ENCODE measurements around the gene MAPKAPK3.
"Not testable (repeated sequence)": the region's sequence is repeated elsewhere in the genome, so short reads cannot be mapped to it uniquely, and the experiment has no call there.

MAPKAPK3 gene

GRCh38 chr3:50665081-50665840, 48.3 kb downstream of the MAPKAPK3 start:
- H3K36me3 Mint-ChIP-seq = no peaks in the 10 kb centered on the region
- H3K27me3 Mint-ChIP-seq = no peaks in the 10 kb centered on the region
- no peaks in the 10 kb centered on the region for H3K9me3 Mint-ChIP-seq
- H3K4me3 Mint-ChIP-seq = no peak overlapping the region
- H3K27ac Mint-ChIP-seq = no peak overlapping the region
- peaks cover 18% of the 10 kb centered on the region for H3K4me1 Mint-ChIP-seq

- H3K27me3 Mint-ChIP-seq, H3K9me3 Mint-ChIP-seq, H3K36me3 Mint-ChIP-seq, H3K4me3 Mint-ChIP-seq, H3K27ac Mint-ChIP-seq: not testable (repeated sequence)
- H3K4me1 Mint-ChIP-seq = peaks cover 18% of the 10 kb centered on the region
Observed at GRCh38 chr3:50665841-50666115, 48.8 kb downstream of the MAPKAPK3 start.

- no peak overlapping the region for H3K4me3 Mint-ChIP-seq
- no peaks in the 10 kb centered on the region for H3K27me3 Mint-ChIP-seq
- peaks cover 18% of the 10 kb centered on the region for H3K4me1 Mint-ChIP-seq
- H3K36me3 Mint-ChIP-seq = no peaks in the 10 kb centered on the region
- no peak overlapping the region for H3K27ac Mint-ChIP-seq
- no peaks in the 10 kb centered on the region for H3K9me3 Mint-ChIP-seq
Observed at GRCh38 chr3:50666837-50667236, 49.9 kb downstream of the MAPKAPK3 start.

- peaks cover 2% of the 10 kb centered on the region for H3K36me3 Mint-ChIP-seq
- H3K27me3 Mint-ChIP-seq = peaks cover 9% of the 10 kb centered on the region
- no peak overlapping the region for H3K27ac Mint-ChIP-seq
- H3K4me1 Mint-ChIP-seq = peaks cover 19% of the 10 kb centered on the region
- no peaks in the 10 kb centered on the region for H3K9me3 Mint-ChIP-seq
- H3K4me3 Mint-ChIP-seq = no peak overlapping the region
Observed at GRCh38 chr3:50671331-50671730, 54.4 kb downstream of the MAPKAPK3 start.

GRCh38 chr3:50672656-50673055, 55.7 kb downstream of the MAPKAPK3 start:
- Mint-ChIP-seq H3K4me3 (no peak overlapping the region), H3K4me1 (peaks cover 12% of the 10 kb centered on the region), H3K36me3 (peaks cover 2% of the 10 kb centered on the region), H3K27ac (no peak overlapping the region), H3K9me3 (no peaks in the 10 kb centered on the region), H3K27me3 (peaks cover 11% of the 10 kb centered on the region)

- Mint-ChIP-seq H3K9me3 (no peaks in the 10 kb centered on the region), H3K4me3 (peak overlapping the region; percentile 75), H3K36me3 (peaks cover 2% of the 10 kb centered on the region), H3K27me3 (peaks cover 14% of the 10 kb centered on the region), H3K27ac (no peak overlapping the region), H3K4me1 (peaks cover 12% of the 10 kb centered on the region)
Observed at GRCh38 chr3:50673931-50674330, 57.0 kb downstream of the MAPKAPK3 start.

- Mint-ChIP-seq H3K9me3 (no peaks in the 10 kb centered on the region), H3K4me1 (peaks cover 12% of the 10 kb centered on the region), H3K27me3 (peaks cover 15% of the 10 kb centered on the region), H3K4me3 (peak within 1 kb of the TSS; percentile 84), H3K27ac (peak within 1 kb of the TSS; percentile 55), H3K36me3 (peaks cover 2% of the 10 kb centered on the region)
Observed at GRCh38 chr3:50674349-50675178, 57.6 kb downstream of the MAPKAPK3 start, which contains the start of gene DOCK3. DOCK3 (plus strand) TSS chr3:50674927; CDS start chr3:50675264, 337 bp downstream.

GRCh38 chr3:50675179-50676030, 58.5 kb downstream of the MAPKAPK3 start:
- Mint-ChIP-seq H3K4me3 (peak overlapping the region; percentile 84), H3K27ac (peak overlapping the region; percentile 55), H3K9me3 (no peaks in the 10 kb centered on the region), H3K36me3 (peaks cover 2% of the 10 kb centered on the region), H3K27me3 (peaks cover 17% of the 10 kb centered on the region), H3K4me1 (peaks cover 12% of the 10 kb centered on the region)

GRCh38 chr3:50676031-50676705, 59.2 kb downstream of the MAPKAPK3 start:
- Mint-ChIP-seq H3K36me3 (peaks cover 6% of the 10 kb centered on the region), H3K4me3 (peak overlapping the region; percentile 47), H3K9me3 (no peaks in the 10 kb centered on the region), H3K27me3 (peaks cover 17% of the 10 kb centered on the region), H3K4me1 (peaks cover 12% of the 10 kb centered on the region), H3K27ac (no peak overlapping the region)

GRCh38 chr3:50687127-50687751, 70.3 kb downstream of the MAPKAPK3 start:
- Mint-ChIP-seq H3K27me3 (no peaks in the 10 kb centered on the region), H3K36me3 (no peaks in the 10 kb centered on the region), H3K27ac (no peak overlapping the region), H3K4me1 (no peaks in the 10 kb centered on the region), H3K4me3 (no peak overlapping the region), H3K9me3 (no peaks in the 10 kb centered on the region)

GRCh38 chr3:50687916-50688315, 71.0 kb downstream of the MAPKAPK3 start:
- Mint-ChIP-seq H3K27ac (no peak overlapping the region), H3K9me3 (no peaks in the 10 kb centered on the region), H3K27me3 (no peaks in the 10 kb centered on the region), H3K4me1 (no peaks in the 10 kb centered on the region), H3K4me3 (no peak overlapping the region), H3K36me3 (no peaks in the 10 kb centered on the region)

- not testable (repeated sequence) for H3K27ac Mint-ChIP-seq, H3K27me3 Mint-ChIP-seq, H3K9me3 Mint-ChIP-seq, H3K4me3 Mint-ChIP-seq, H3K4me1 Mint-ChIP-seq, H3K36me3 Mint-ChIP-seq
Observed at GRCh38 chr3:50688602-50689001, 71.7 kb downstream of the MAPKAPK3 start.

- Mint-ChIP-seq H3K27ac (no peak overlapping the region), H3K4me3 (no peak overlapping the region), H3K4me1 (no peaks in the 10 kb centered on the region), H3K27me3 (no peaks in the 10 kb centered on the region), H3K9me3 (no peaks in the 10 kb centered on the region), H3K36me3 (no peaks in the 10 kb centered on the region)
Observed at GRCh38 chr3:50689558-50689957, 72.6 kb downstream of the MAPKAPK3 start.

GRCh38 chr3:50695031-50695430, 78.1 kb downstream of the MAPKAPK3 start:
- Mint-ChIP-seq H3K9me3 (no peaks in the 10 kb centered on the region), H3K27ac (no peak overlapping the region), H3K4me3 (no peak overlapping the region), H3K4me1 (no peaks in the 10 kb centered on the region), H3K27me3 (no peaks in the 10 kb centered on the region), H3K36me3 (peaks cover 1% of the 10 kb centered on the region)

- Mint-ChIP-seq H3K36me3 (peaks cover 1% of the 10 kb centered on the region), H3K4me3 (no peak overlapping the region), H3K4me1 (no peaks in the 10 kb centered on the region), H3K9me3 (no peaks in the 10 kb centered on the region), H3K27me3 (no peaks in the 10 kb centered on the region), H3K27ac (no peak overlapping the region)
Observed at GRCh38 chr3:50696276-50696675, 79.3 kb downstream of the MAPKAPK3 start.
